GM19043 (cell line): ENCODE data around the gene NHERF1.

Experiments
- ATAC-seq: cut with Tn5 transposase; IDR thresholded peaks from one replicate; pipeline ENCODE4 v1.9.1; 2021; ENCODE audit warnings: low read depth; ENCODE audit not compliant: unreplicated experiment

Gene NHERF1

GRCh38 chr17:74780443-74781238 is 32.2 kb downstream of the NHERF1 start:
- ATAC-seq, result no peak

GRCh38 chr17:74782571-74782970 is 34.1 kb downstream of the NHERF1 start:
- no peak for ATAC-seq

- ATAC-seq, result no peak
Observed at GRCh38 chr17:74784125-74784810, 35.8 kb downstream of the NHERF1 start.

GRCh38 chr17:74785096-74785980 is 36.9 kb downstream of the NHERF1 start:
- ATAC-seq, result no peak

- ATAC-seq, result no peak
Observed at GRCh38 chr17:74785981-74786360, 37.5 kb downstream of the NHERF1 start.

- no peak for ATAC-seq
Observed at GRCh38 chr17:74786431-74787055, 38.1 kb downstream of the NHERF1 start.

GRCh38 chr17:74790161-74791058 is 42.0 kb downstream of the NHERF1 start:
- no peak for ATAC-seq

GRCh38 chr17:74792586-74793105 is 44.2 kb downstream of the NHERF1 start:
- ATAC-seq, result no peak

GRCh38 chr17:74795327-74796020 is 47.0 kb downstream of the NHERF1 start:
- no peak for ATAC-seq

GRCh38 chr17:74796211-74796610 is 47.8 kb downstream of the NHERF1 start:
- no peak for ATAC-seq

GRCh38 chr17:74796866-74797265 is 48.4 kb downstream of the NHERF1 start:
- ATAC-seq, result no peak

- ATAC-seq, result no peak
Observed at GRCh38 chr17:74797824-74798223, 49.4 kb downstream of the NHERF1 start.

- ATAC-seq, result no peak
Observed at GRCh38 chr17:74798239-74798707, 49.8 kb downstream of the NHERF1 start.

GRCh38 chr17:74799097-74799496 is 50.7 kb downstream of the NHERF1 start:
- no peak for ATAC-seq

GRCh38 chr17:74800531-74800930 is 52.1 kb downstream of the NHERF1 start:
- no peak for ATAC-seq

- ATAC-seq, result no peak
Observed at GRCh38 chr17:74801896-74802295, 53.5 kb downstream of the NHERF1 start.

GRCh38 chr17:74803388-74803930 is 55.0 kb downstream of the NHERF1 start:
- no peak for ATAC-seq

GRCh38 chr17:74803971-74804370 is 55.5 kb downstream of the NHERF1 start:
- no peak for ATAC-seq
